ENCODE measurements around the gene ITGA2B. TPM values are rescaled to one million over a fixed set of nuclear protein-coding genes. Genes with fewer than 3 reads are reported as not detected.

Gene ITGA2B
- total and polyA plus RNA-seq, 10 of the 15 experiments (the other 5 are each of a cell fraction or from before 2014, with no cell fraction given) = 0.04 to 0.51 (median 0.21) TPM; not detected in 1

DNA sequence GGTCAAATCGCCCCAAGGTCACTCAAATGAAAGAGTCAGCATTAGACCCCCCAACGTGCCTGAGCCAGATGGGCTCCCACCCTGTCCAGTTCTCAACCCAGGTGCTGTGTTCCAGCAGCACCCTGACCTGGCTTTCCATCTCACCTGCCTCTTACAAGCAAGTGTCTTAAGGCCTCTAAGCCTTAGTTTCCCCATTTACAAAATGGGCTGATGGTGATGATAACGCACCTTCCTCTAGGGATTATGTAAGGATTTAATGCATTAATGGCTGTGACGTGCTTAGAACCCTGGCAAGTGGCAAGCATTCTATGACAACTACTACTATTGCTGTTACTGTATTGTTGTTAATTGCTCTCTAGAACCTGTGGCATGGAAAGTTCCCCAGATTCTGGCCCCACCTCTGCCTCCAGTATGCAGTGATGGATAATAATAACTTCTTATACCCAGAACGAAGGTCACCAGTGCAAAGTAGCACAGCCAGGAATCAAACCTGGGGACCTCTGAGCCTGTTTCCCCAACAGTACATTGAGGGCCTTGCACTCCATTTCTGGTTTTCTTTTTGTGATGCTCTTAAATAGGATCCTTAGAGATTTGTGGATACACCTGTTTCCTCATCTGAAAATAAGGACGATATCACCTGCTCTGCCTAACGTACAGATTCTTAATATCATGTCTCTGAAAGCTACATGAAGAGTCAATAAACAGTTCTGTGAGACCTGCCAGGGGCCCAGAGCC is 61.6 kb downstream of the ITGA2B start:
- in situ Hi-C loops (cut with MboI) = loop anchor here (5.0 kb wide), 2 partner anchors 126 to 186 kb away; partner anchors contain the start of gene HROB
- 0 out of 2 replicates have a peak overlapping the region, but pooled peaks have one; percentile 83 for H3K27ac ChIP-seq (ENCODE audit: control insufficient read depth, insufficient read depth)
- FAIRE-seq = no peak

More for the DNA sequence above, 61.6 kb downstream of the ITGA2B start:
- intact Hi-C loops (cut with micrococcal nuclease; ENCODE audit: unreplicated experiment) = loop anchor here (5.0 kb wide), 1 partner anchor 186 kb away; the partner anchor contains the start of gene HROB
- no TSS peak for BruUV-seq (replicated peaks)
- Histone ChIP-seq H3K36me3 (ENCODE audit: control insufficient read depth in 2 of 2, insufficient read depth in 2 of 2, low read length in 1 of 2) (no peaks in the 10 kb centered on the region), H3K4me1 (ENCODE audit: control insufficient read depth, insufficient read depth, low read length) (peaks cover 14% of the 10 kb centered on the region), H3K79me2 (ENCODE audit: control insufficient read depth, insufficient read depth, low read length) (peaks cover 26% of the 10 kb centered on the region), H3K4me3 (no peak overlapping the region), H3K9ac (ENCODE audit: control insufficient read depth, insufficient read depth, low read length) (no peak overlapping the region), H3K27me3 (replicated peaks in 1 of 2; ENCODE audit: control insufficient read depth in 2 of 2, insufficient read depth in 2 of 2, low read length in 1 of 2) (no peaks in the 10 kb centered on the region), H3K4me2 (ENCODE audit: control insufficient read depth, insufficient read depth) (peak overlapping the region; percentile 88; the same call in 1 of the 2 replicates), H4K20me1 (ENCODE audit: control insufficient read depth, insufficient read depth) (no peaks in the 10 kb centered on the region), H3K9me3 (replicated peaks; ENCODE audit: control insufficient read depth, insufficient read depth, low read length) (no peaks in the 10 kb centered on the region), H2AFZ (ENCODE audit: control insufficient read depth, low read depth, low read length) (no peak overlapping the region; the same call in 1 of the 2 replicates)
- no peak for TF ChIP-seq CTCF (IDR thresholded peaks at IDR 0.05 in 2 of 3, conservative IDR thresholded peaks at IDR 0.05 in 1 of 3; ENCODE audit: control insufficient read depth in 2 of 3, extremely low read depth in 1 of 3, insufficient read depth in 1 of 3, low read depth in 3 of 3, low read length in 3 of 3)
- 61% methylated on average over 7 of the region's 7 CpGs for WGBS (ENCODE audit: insufficient coverage, insufficient replicate concordance, low lambda C conversion rate, missing lambda C conversion rate)
- ChIA-PET CTCF (interaction anchor here (0.6 to 9.1 kb wide), 7 partner anchors 19 to 196 kb away, joined by 3 to 154 read pairs (median 6); partner anchors contain the start of gene GRN), POLR2A (interaction anchor here (0.5 to 1.6 kb wide), 3 partner anchors 11 to 213 kb away, joined by 3 to 11 read pairs (median 3); partner anchors contain the start of gene TMUB2), RAD21 (ENCODE audit: unreplicated experiment) (interaction anchor here (1.0 to 1.2 kb wide), 2 partner anchors 18 to 22 kb away, joined by 3 read pairs; no protein-coding TSS in a partner anchor), SMC1A (ENCODE audit: uncharacterized antibody, unreplicated experiment) (interaction anchor here (1.2 to 1.4 kb wide), 2 partner anchors 118 kb away, joined by 6 to 12 read pairs; no protein-coding TSS in a partner anchor)
- DNase-seq (ENCODE audit: low read depth, low spot score) (no peak), ATAC-seq (no peak)

All from GM12878 (cell line).